Thyroid gland (tissue), 4 donors: ENCODE measurements around the gene MVB12B.

Experiments used
- CTCF ChIP-seq, 6 experiments: fragments of 200-600 bp in 3 of 6; fragments of 450-650 bp in 3 of 6; sonication (generic) in 3 of 6; IDR thresholded peaks; one replicate each; pipeline ENCODE4 v1.5.1; 2016 to 2019; ENCODE audit warnings: antibody characterized with exemption in 6 of 6, mild to moderate bottlenecking in 2 of 6, inconsistent platforms in 1 of 6, moderate library complexity in 1 of 6
- POLR2A ChIP-seq, 2 donors: fragments of 450-650 bp; IDR thresholded peaks; one replicate each; pipeline ENCODE4 v1.6.1; 2017; ENCODE audit warnings: antibody characterized with exemption in 2 of 2, mild to moderate bottlenecking in 2 of 2, moderate library complexity in 1 of 2

GRCh38 chr9:126357074-126357473 lies 30.4 kb downstream of the MVB12B start:
- TF ChIP-seq POLR2A (IDR thresholded peaks at IDR 0.05) (no peak), CTCF (IDR thresholded peaks at IDR 0.05) (no peak)
